Uterus (tissue), 2 donors: ENCODE results near the gene COPA.

Source experiments
- CTCF ChIP-seq, 4 experiments: fragments of 200-600 bp in 2 of 4; fragments of 450-650 bp in 2 of 4; sonication (generic) in 2 of 4; IDR thresholded peaks; one replicate each; pipeline ENCODE4 v1.5.1; 2016 to 2019; ENCODE audit warnings: antibody characterized with exemption in 4 of 4, mild to moderate bottlenecking in 2 of 4, moderate library complexity in 1 of 4
- POLR2A ChIP-seq, 2 donors: fragments of 450-650 bp; IDR thresholded peaks; one replicate each; pipeline ENCODE4 v1.6.1; 2016; ENCODE audit warnings: antibody characterized with exemption in 2 of 2, mild to moderate bottlenecking in 1 of 2, moderate library complexity in 1 of 2

GRCh38 chr1:160346958-160347357, 3.9 kb upstream of the COPA start:
- TF ChIP-seq CTCF (IDR thresholded peaks at IDR 0.05) (no peak), POLR2A (IDR thresholded peaks at IDR 0.05) (no peak)
